Left ventricle myocardium superior (tissue), 1 donor: ENCODE data around the gene DIP2C. TPM values are rescaled to one million over a fixed set of nuclear protein-coding genes. Genes with fewer than 3 reads are reported as not detected.
"Not testable (repeated sequence)": the region's sequence is repeated elsewhere in the genome, so short reads cannot be mapped to it uniquely, and the experiment has no call there.

Experiments
- ATAC-seq: fragments of 200-7000 bp; cut with Tn5 transposase; one replicate; pipeline ENCODE4 v1.9.1; 2020; ENCODE audit warnings: mild to moderate bottlenecking, moderate library complexity
- DNase-seq: peaks from one replicate; pipeline ENCODE4 v3.0.0-alpha.2; 2020
- intact Hi-C: fragments of 100-400 bp; cut with micrococcal nuclease; formaldehyde crosslinking; loops from one replicate; pipeline ENCODE4 v1.11.0; 2022
- total RNA-seq: library from RNA; stranded (reverse); fragmentation: NEBNext Ultra II Directional; extraction: Animal tissue kit (Norgen Biotek cat#: 25700); gene quantifications from one replicate; pipeline ENCODE4 v1.2.1, GENCODE V29; 2021
- donor health status: DM: no; HTN: yes; CAD: no; lungs with severe emphysema.

The DIP2C gene
- total RNA-seq, 1 donor from 2014 or later, result 32.6 TPM

DNA sequence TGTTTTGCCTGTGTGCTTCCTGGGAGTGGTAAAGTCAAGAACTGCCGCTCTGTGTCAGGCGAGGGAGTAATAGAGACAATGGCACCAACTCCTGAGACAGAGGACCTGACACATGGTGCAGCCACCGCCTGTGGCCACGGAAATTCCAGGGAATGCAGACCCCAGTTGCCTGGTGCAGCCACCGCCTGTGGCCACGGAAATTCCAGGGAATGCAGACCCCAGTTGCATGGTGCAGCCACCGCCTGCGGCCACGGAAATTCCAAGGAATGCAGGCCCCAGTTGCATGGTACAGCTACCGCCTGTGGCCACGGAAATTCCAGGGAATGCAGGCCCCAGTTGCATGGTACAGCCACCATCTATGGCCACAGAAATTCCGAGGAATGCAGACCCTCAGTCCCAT, 8.7 kb downstream of the DIP2C start:
- intact Hi-C loops, result no loop called here
- ATAC-seq (no peak), DNase-seq (no peak)

DNA sequence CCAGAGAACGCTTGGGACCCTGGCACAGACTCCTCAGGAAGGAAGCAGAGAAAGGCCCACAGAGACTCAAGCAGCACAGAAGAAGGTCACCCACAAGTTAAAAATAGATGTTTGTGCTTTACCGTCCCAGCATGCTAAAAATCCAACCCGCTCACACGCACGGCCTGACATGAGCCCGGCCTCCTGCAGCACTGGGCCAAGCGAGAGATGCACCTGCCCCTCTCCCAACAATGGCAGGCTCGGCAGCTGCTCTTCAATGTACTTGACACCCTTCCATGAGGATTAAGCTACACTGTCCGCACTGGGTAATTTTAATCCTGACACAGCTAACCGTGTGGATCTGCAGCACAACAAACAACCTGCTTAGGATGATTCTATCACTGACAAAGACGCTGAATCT, 9.3 kb downstream of the DIP2C start:
- intact Hi-C loops, result no loop called here
- ATAC-seq, result peak; percentile 88
- DNase-seq, result peak; percentile 72

- DNase-seq, result no peak
- ATAC-seq, result peak; percentile 6
- intact Hi-C loops, result no loop called here
Observed at GRCh38 chr10:679556-679955, 9.9 kb downstream of the DIP2C start.

- intact Hi-C loops, ATAC-seq: not testable (repeated sequence)
Observed at GRCh38 chr10:678662-679005, 10.8 kb downstream of the DIP2C start.

DNA sequence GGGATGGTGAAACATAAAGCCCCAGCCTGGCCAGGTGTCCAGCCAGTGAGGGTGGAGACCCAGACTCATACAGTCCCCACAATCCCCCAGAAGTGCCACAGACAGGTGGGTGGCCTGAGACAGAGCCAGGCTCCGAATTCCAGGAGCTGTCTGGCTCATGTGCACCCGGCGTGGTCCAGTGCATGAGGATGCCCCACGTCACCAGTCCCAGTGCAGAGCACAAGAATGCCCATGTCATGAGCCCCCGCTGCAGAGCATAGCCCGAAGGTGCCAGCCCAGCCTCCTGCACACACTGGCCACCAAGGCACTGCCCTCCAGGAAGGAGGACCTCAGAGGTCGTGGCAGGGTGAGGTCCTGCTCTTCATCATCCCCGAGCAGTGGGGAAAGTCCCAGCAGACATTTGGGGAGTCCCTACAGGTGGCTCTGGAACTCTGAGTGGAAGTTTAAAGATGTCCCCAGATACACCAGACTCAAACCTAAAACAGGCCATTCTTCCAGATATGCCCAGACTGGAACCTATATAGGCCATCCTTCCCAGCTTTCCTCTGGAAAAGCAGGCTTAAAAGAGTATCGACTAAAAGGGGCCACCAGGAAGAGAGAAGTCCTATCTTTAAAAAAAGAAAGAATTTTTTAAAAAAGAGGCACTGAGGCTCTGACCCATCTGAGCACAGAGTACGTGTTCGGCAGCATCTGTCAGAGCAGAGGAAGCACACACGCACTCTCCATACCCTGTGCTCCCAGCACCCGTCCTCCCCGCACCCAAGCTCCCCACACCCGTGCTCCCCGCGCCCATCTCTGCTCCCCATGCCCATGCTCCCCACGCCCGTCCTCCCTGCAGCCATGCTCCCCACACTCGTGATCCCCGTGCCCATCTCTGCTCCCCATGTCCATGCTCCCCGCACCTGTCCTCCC, 11.5 kb downstream of the DIP2C start:
- DNase-seq (no peak), ATAC-seq (peak; percentile 19)
- intact Hi-C loops, result no loop called here

More at GRCh38 chr10:678662-679005, 10.8 kb downstream of the DIP2C start:
- DNase-seq, result not testable (repeated sequence)

DNA sequence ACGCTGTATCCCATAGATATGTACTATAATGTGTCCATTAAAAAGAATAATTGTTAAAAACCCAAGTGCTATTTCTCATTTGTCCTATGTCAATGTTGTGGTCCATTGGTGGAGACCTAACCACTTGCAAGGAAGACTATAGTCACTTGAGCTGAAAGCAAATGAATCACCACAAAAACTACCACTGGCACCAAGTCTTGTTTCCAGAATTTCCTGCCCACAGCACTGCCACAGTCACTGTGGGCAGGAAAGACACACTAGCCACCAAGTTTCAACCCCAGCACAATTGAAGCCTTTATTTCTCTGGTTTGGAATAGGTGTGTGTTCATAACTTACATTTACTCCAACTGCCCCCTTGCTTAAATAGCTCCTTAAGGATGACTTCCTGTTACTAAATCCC, 12.4 kb downstream of the DIP2C start:
- DNase-seq (no peak), ATAC-seq (no peak)
- intact Hi-C loops, result no loop called here

DNA sequence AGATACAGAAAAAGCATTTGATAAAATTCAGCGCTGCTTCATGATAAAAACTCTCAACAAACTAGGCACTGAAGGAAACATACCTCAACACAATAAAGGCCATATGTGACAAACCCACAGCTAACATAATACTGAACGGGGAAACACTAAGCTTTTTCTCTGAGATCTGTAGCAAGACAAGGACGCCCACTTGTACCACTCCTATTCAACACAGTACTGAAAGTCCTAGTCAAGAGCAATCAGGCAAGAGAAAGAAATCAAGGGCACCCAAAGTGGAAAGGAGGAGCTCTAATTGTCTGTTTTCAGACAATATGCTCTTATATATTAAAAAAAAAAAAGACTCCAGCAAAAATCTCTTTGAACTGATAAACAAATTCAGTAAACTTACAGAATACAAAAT, 13.3 kb downstream of the DIP2C start:
- intact Hi-C loops, result no loop called here
- ATAC-seq, result no peak
- DNase-seq, result no peak

DNA sequence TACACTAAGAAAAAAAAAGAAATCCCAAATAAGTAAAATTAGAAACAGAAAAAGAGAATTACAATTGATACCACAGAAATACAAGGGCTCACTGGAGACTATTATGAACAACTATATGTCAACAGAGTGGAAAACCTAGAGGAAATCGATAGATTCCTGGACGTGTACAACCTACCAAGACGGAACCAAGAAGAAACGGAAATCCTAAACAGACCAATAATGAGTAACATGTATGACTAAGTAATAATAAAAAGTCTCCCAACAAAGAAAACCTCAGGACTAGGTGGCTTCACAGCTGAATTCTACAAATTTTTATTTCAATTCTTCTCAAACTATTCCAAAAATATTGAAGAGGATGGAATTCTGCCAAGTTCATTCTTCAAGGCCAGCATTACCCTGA, 13.9 kb downstream of the DIP2C start:
- no peak for ATAC-seq
- no peak for DNase-seq
- intact Hi-C loops, result no loop called here

DNA sequence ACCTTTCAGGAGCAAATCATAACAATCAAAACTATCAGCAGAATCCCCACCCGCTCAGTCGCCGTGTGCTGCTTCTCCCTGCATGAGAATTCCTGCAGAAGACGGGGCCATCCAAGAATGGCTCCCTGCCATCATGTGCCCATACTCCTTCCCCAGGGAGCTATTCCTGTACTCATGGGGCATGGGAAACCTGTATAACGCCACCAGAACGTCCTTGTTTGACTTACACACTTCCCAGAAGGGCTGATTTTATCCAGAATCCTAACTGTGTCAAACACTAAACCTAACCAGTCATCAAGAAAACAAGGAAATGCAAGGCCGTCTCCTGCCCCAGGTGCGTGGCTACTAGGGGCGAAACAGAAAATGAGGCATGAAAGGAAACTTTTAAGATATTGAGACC, 16.0 kb downstream of the DIP2C start:
- intact Hi-C loops, result no loop called here
- DNase-seq, result no peak
- ATAC-seq, result peak; percentile 50

GRCh38 chr10:672992-673391, 16.5 kb downstream of the DIP2C start:
- DNase-seq (no peak), ATAC-seq (no peak)
- intact Hi-C loops, result no loop called here

GRCh38 chr10:672203-672602, 17.3 kb downstream of the DIP2C start:
- no peak for ATAC-seq
- DNase-seq, result no peak
- intact Hi-C loops, result no loop called here

- intact Hi-C loops, result no loop called here
- ATAC-seq (no peak), DNase-seq (no peak)
Observed at GRCh38 chr10:670990-671389, 18.5 kb downstream of the DIP2C start.

DNA sequence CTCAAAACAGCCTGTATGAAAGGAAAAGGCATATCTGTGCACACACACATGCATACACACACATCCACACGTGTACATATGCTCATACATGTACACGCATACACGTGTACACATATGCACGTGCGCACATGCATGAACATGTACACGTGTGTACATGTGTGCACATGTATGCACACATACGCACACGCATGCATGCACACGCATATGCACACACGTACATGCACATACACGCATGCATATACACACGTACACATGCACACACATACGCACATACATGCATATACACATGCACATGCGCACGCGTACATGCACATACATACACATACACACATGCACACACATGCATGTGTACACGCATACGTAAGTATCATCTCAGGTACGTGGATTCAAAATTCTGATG, 19.4 kb downstream of the DIP2C start:
- no peak for ATAC-seq
- intact Hi-C loops, result no loop called here
- no peak for DNase-seq

DNA sequence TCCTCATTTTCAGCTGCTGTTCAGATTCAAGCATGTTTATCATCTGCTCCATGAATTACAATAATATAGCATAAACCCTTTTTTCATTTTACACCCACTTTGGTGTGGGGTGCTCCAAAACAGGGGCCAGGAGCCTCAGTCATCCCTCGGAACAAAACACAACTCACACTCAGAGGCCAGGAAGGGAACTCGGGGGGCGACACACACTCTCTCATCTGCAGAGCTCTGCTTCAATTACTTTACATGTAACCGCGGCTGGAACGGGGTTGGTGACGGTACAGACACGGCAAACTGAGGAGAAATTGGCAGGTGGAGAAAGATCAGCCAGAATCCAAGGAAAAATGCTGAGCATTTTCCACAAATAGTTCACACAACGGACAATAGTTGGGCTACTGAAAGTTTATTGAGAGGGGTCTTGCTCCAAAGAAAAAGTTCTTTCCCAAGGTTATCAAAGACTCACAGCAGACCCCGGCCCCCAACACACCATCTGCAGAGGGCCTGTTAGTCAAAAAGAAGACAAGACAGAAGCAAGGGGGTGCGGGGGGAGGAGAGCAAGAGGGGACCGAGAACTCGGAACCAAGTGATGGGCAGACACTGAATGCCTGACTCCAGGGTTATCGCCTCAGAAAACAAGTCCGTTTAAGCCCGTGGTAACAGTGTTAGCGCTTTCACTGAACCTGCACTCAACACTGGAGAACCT, 20.5 kb downstream of the DIP2C start:
- no peak for DNase-seq
- intact Hi-C loops, result no loop called here
- ATAC-seq, result no peak

- no peak for ATAC-seq
- intact Hi-C loops, result no loop called here
- no peak for DNase-seq
Observed at GRCh38 chr10:667602-668143, 21.8 kb downstream of the DIP2C start.

GRCh38 chr10:667096-667495, 22.4 kb downstream of the DIP2C start:
- no peak for ATAC-seq
- intact Hi-C loops, result no loop called here
- DNase-seq, result no peak

GRCh38 chr10:666237-667012, 23.0 kb downstream of the DIP2C start:
- ATAC-seq, result peak; percentile 8
- no peak for DNase-seq
- intact Hi-C loops, result no loop called here

DNA sequence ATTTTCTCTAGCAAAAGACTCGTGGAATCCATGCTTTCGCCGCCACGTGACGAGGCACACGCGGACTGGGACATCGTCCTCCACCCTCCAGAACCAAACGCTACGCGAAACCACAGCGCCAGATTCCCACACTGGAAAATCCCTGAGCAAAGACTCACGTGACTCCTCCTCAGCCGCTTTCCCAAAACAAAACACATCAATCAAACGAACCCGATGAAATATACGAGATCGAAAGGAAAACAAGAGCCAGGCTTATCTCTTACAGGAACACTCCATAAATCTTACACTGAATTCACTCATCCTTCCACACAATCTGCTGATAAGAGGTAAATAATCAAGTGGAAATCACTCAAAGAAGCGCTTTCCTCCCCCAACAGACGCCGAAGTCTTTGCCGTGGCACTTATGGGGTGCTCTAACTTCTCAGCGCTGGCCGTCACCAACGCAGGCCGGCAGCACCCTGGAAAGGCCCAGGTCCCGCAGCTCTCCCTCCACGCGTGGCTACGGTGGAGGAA, 23.8 kb downstream of the DIP2C start:
- DNase-seq (peak; percentile 67), ATAC-seq (peak; percentile 54)
- intact Hi-C loops, result no loop called here

DNA sequence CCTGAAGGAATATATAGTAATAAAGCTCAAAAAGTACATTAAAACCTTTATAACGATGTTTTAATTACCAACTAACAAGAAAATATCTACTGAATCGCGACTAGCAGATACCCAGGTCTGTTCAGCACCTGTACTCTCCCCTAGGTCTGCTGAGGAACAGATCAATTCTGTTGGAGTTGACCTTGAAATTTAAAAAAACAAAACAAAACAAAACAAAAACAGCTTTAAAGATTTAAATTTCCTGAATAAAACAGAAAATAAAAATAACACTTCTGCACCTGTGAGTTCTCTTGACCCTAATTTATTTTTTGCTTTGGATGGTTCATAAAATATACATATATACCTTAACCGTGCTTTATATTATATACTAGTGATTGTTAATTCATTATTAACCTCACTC, 24.6 kb downstream of the DIP2C start:
- intact Hi-C loops, result no loop called here
- no peak for DNase-seq
- no peak for ATAC-seq

- intact Hi-C loops, result no loop called here
- no peak for ATAC-seq
- DNase-seq, result no peak
Observed at GRCh38 chr10:664301-664700, 25.2 kb downstream of the DIP2C start.
